Endometrial microvascular endothelial cells (primary cell): ENCODE measurements around the gene ACSF2. TPM values are rescaled to one million over a fixed set of nuclear protein-coding genes. Genes with fewer than 3 reads are reported as not detected.
"Not testable (repeated sequence)": the region's sequence is repeated elsewhere in the genome, so short reads cannot be mapped to it uniquely, and the experiment has no call there.

ENCODE experiments used
- in situ Hi-C: cut with HindIII; loops from 2 replicates; pipeline ENCODE4 v1.10.0; 2017; ENCODE audit warnings: low sequenced_read_pairs, low pct_unique_long_range_greater_than_20kb; ENCODE audit errors: inconsistent ontology term
- total RNA-seq: library from RNA; depleted of rRNA; stranded (reverse); fragments of >200 nt; gene quantifications from one replicate; pipeline ENCODE4 v1.2.3, GENCODE V29; 2015; ENCODE audit errors: inconsistent ontology term

ACSF2 gene, protein sequence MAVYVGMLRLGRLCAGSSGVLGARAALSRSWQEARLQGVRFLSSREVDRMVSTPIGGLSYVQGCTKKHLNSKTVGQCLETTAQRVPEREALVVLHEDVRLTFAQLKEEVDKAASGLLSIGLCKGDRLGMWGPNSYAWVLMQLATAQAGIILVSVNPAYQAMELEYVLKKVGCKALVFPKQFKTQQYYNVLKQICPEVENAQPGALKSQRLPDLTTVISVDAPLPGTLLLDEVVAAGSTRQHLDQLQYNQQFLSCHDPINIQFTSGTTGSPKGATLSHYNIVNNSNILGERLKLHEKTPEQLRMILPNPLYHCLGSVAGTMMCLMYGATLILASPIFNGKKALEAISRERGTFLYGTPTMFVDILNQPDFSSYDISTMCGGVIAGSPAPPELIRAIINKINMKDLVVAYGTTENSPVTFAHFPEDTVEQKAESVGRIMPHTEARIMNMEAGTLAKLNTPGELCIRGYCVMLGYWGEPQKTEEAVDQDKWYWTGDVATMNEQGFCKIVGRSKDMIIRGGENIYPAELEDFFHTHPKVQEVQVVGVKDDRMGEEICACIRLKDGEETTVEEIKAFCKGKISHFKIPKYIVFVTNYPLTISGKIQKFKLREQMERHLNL
- 25.8 TPM for total RNA-seq

GRCh38 chr17:50425682-50426471, at the start of gene ACSF2:
Gene ACSF2 (plus strand): TSS chr17:50426218. CDS start chr17:50426262, 44 bp downstream.
- in situ Hi-C loops, result no loop called here

GRCh38 chr17:50379351-50380132, 46.5 kb upstream of the ACSF2 start:
- in situ Hi-C loops, result no loop called here

GRCh38 chr17:50380369-50381259, 45.4 kb upstream of the ACSF2 start:
- in situ Hi-C loops, result no loop called here

GRCh38 chr17:50381260-50381815, 44.7 kb upstream of the ACSF2 start:
- in situ Hi-C loops, result no loop called here

GRCh38 chr17:50381920-50382319, 44.1 kb upstream of the ACSF2 start:
- in situ Hi-C loops, result no loop called here

GRCh38 chr17:50382931-50383330, 43.1 kb upstream of the ACSF2 start:
- in situ Hi-C loops, result no loop called here

DNA sequence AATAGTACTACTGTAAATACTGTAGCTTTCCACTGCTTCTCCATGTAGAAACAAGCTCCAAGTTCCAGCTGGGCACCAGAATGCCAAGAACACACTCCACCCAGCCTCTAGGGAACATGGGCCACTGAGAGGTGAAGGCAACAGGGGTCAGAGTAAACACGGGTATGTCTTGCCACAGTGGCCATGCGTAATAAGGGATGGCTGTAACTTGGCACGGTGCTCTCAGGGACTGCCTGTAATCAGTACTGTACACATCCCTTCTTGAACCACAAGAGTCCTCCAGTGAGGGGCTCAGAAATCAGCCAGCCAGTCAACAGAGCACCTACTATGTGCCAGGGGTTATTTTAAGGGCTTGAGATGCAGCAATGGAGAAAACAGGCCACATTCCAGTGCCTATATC, 39.5 kb upstream of the ACSF2 start:
- in situ Hi-C loops, result no loop called here

DNA sequence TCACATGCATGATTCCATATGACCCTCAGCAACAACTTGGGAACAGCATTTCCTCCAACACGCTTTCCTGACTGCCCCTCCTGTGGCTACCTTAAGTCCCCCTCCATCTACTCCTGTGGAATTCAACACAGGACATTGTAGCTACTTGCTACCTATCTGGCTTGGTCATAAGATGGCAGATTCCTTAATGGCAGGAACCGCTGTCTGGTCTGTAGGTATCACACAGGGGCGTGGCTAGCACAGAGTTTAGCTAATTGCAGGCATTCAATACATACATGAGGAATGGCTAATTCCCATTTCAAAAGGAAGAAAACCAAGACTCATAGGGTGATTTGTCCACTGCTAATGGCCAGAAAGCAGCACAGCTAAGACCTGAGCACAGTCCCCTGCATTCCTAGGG, 37.3 kb upstream of the ACSF2 start:
- in situ Hi-C loops, result no loop called here

- in situ Hi-C loops, result no loop called here
Observed at GRCh38 chr17:50389534-50389933, 36.5 kb upstream of the ACSF2 start.

DNA sequence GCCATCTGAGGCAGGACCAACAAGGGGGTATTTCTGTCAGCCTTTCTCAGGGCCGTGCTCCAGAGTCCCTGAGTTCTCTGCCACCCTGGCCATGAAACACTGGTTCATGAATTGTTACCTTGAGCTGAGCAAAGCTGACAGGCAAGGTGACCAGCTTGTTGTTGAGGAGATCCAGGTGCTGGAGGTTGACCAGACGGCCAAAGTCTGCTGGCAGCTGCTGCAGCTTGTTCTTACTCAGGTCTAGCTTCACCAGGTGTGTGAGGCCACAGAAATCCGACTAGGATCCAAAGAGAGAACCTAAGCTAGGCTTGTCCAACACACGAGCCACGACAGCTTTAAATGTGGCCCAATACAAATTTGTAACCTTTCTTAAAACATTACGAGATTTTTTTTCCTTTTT, 33.4 kb upstream of the ACSF2 start:
- in situ Hi-C loops, result no loop called here

DNA sequence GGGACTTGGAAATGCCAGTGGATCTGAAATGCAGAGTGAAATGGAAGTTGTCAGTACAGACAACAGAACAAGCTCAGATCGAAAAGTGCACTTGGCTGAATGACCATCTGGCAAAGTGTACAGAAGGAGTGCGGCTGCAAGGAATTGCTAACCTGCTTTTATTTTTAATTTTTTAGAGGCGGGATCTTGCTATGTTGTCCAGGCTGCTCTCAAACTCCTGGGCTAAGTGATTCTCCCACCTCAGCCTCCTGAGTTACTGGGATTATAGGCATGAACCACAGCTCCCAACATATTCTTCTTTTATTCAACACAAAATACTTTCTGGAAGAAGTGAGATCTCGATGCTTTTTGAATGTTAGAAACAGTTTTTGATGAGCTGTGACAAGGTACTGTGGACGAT, 32.3 kb upstream of the ACSF2 start:
- in situ Hi-C loops, result no loop called here

DNA sequence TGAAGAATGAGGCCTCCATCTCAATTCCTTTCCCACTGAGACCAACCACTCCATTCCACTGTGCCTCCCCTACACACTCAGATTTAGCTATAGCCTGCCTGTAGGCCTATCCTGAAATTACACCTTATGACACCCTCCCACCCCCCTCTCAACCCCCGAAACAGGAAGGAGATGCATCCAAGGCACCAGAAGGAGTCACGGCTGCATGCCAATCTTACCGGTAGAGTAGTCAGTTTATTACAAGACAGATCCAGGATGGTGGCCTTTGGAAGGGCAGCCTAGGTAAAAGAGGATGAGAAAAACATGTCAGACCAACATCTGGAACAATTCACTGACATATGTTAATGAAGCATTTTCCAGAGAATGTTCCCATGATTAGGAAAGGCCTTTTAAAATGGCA, 31.3 kb upstream of the ACSF2 start:
- in situ Hi-C loops, result no loop called here

GRCh38 chr17:50396261-50397110, 29.5 kb upstream of the ACSF2 start:
- in situ Hi-C loops, result no loop called here

GRCh38 chr17:50397111-50397918, 28.7 kb upstream of the ACSF2 start, which contains the start of gene LRRC59:
Gene LRRC59 (minus strand): TSS chr17:50397523. CDS start chr17:50397317, 206 bp downstream.
- in situ Hi-C loops, result no loop called here

DNA sequence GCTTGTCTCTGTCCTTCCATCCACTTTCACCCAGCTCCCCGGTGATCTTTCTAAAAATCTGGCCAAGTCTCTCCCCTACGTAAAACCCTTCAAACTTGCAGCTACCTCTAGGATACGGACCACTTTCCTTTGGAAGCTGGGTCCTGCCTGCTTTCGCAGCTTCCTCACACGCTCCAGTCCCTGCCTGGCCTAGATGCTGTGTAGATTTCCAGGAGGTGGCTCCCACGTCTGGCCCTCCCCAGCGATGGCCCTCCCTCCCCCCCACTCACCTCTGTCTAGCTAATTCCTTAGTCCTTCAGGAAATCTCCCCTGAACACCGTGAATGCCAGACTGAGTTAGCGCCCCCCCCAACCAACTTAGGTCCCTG, 28.1 kb upstream of the ACSF2 start:
- in situ Hi-C loops, result no loop called here

DNA sequence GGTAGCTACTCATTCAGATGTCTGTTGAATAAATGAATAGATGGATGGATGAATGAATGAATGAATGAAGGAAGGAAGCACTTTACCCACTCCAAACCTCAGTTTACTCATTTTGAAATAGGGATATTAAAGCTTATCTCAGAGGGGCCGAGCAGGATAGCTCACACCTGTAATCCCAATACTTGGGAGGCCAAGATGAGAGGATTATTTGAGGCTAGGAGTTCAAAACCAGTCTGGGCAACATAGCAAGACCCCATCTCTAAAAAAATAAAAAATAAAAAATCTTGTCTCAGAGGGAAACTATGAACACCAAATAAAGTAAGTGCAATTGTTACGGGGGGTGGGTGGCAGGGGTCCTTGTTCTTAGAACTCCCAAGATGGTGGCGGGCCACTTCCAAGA, 27.3 kb upstream of the ACSF2 start:
- in situ Hi-C loops, result not testable (repeated sequence)
